NCI-H128 (cell line): ENCODE data around the gene DESI1.
"Not testable (repeated sequence)": the region's sequence is repeated elsewhere in the genome, so short reads cannot be mapped to it uniquely, and the experiment has no call there.

Source experiments
- DNase-seq: peaks from one replicate; lab custom pipeline; 2025; ENCODE audit not compliant: unreplicated experiment; lab: John Stamatoyannopoulos, UW

Gene DESI1

DNA sequence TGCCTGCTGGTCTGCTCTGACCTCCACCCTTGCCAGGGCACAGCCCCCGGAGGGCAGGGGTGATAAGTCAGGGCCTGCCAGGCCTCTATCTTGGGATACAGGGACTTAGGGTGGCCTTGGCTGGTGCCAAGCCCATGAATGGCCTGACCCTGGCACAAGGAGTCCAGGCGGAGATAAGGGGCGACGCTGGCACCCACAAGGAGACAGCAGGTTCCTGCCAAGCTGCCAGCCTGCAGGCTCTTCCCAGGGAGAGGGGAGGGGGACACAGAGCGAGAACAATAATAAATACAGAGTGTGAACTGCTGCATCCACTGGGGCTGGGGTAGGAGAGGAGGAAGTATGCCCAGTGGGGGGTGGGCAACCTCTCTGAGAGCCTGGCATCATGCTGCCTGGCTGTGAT lies 59.1 kb downstream of the DESI1 start:
- DNase-seq, result no peak

DNA sequence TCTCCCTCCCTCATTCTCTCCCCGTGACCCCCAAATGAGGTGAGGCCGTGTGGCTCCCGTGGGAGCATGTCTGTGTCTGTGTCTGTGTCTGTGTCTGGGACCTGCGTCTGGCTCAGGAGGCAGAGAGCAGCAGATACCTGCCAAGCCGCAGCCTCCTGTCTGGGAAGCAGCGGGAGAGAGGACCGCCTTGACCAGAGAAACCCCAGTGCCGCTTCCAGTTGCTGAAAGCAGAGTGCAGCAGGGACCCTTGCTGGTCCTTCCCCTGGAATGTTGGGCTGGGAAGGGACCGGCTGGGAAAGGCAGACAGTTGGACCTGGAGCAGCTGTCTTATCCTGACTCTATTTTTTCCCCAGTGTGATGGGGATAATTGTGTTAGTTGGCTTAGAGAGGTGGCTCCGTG lies 59.5 kb downstream of the DESI1 start:
- no peak for DNase-seq

- no peak for DNase-seq
These were observed 60.8 kb downstream of the DESI1 start for GRCh38 chr22:41560095-41560471.

- DNase-seq, result not testable (repeated sequence)
These were observed 62.6 kb downstream of the DESI1 start for GRCh38 chr22:41558241-41558630.

GRCh38 chr22:41557401-41558240 lies 63.2 kb downstream of the DESI1 start:
- no peak for DNase-seq

DNA sequence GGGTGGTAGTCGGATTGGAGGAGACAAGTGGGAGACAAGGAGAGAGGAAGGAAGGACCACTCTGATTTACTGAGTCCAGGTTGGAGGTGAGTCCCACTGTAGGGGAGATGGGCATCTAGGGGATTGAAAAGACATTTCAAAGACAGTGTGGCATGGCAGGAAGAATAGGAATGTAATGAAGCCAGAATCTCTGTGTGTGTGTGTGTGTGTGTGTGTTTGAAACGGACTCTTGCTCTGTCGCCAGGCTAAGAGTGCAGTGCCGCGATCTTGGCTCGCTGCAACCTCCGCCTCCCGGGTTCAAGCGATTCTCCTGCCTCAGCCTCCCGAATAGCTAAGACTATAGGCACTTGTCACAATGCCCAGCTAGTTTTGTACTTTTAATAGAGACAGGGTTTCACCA lies 64.3 kb downstream of the DESI1 start:
- DNase-seq, result no peak

- no peak for DNase-seq
These were observed 65.4 kb downstream of the DESI1 start for GRCh38 chr22:41555325-41555982.

- DNase-seq, result no peak
These were observed 68.8 kb downstream of the DESI1 start for GRCh38 chr22:41551877-41552582.

GRCh38 chr22:41550952-41551491 lies 69.8 kb downstream of the DESI1 start:
- DNase-seq, result no peak

DNA sequence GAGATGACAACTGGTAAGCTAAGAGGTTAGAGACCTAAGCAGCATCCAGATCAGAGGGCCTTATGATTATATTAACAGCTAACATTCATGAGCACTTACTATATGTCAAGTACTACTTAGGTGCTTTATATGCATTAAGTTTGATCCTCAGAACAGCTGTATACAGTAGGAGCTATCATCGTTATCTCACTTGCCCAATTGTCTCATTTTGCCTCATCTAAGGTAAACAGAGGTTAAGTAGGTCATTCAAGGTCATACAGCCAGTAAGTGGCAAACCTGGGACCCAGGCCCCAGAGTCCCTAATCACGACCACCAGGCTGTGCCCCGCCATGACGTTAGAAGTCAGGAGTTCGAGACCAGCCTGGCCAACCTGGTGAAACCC lies 72.0 kb downstream of the DESI1 start:
- DNase-seq, result no peak
